ENCODE results near the gene MSRB1. TPM values are rescaled to one million over a fixed set of nuclear protein-coding genes. Genes with fewer than 3 reads are reported as not detected.

MSRB1 gene
- total and polyA plus RNA-seq, 2 donors (not counting 3 experiments of a cell fraction or from before 2014, with no cell fraction given) = 25.0 to 42.1 TPM

GRCh38 chr16:1929578-1930337, 13.2 kb downstream of the MSRB1 start:
- FAIRE-seq = peak; percentile 74
- dilution Hi-C loops (cut with MboI; ENCODE audit: extremely low pct_ligation_motif_present, low sequenced_read_pairs) (no loop called here), intact Hi-C loops (cut with micrococcal nuclease) (loop anchor here (1.0 to 2.0 kb wide), 2 partner anchors 13 to 66 kb away; partner anchors contain the start of gene MSRB1)
- peak overlapping the region; percentile 93 for H2AFZ ChIP-seq (ENCODE audit: low read depth, low read length)
- no peaks in the 10 kb centered on the region for H3K27me3 ChIP-seq (ENCODE audit: control insufficient read depth in 2 of 2, insufficient read depth in 2 of 2, low read length in 2 of 2)
- no peaks in the 10 kb centered on the region for H3K36me3 ChIP-seq (ENCODE audit: control insufficient read depth in 2 of 2, extremely low read depth in 1 of 2, insufficient read depth in 2 of 2, low read length in 2 of 2)
- H3K9ac ChIP-seq (replicated peaks; ENCODE audit: extremely low read depth, insufficient read depth, low read length) = peak overlapping the region; percentile 23
- no peaks in the 10 kb centered on the region for H3K79me2 ChIP-seq (ENCODE audit: control insufficient read depth, insufficient read depth, low read length)
- H3K9me3 ChIP-seq (replicated peaks; ENCODE audit: control insufficient read depth, insufficient read depth, low read length) = no peaks in the 10 kb centered on the region
- BruUV-seq (replicated peaks) = no TSS peak
- peak; percentile 79 for DNase-seq (ENCODE audit: low read depth, low spot score)
- ChIA-PET POLR2A (no interaction called here), CTCF (interaction anchor here (0.5 to 1.6 kb wide), 10 partner anchors 13 to 151 kb away, joined by 3 to 12 read pairs (median 4); no protein-coding TSS in a partner anchor)
- H4K20me1 ChIP-seq (replicated peaks; ENCODE audit: control insufficient read depth, extremely low read depth, insufficient read depth, low read length) = no peaks in the 10 kb centered on the region
- H3K4me2 ChIP-seq (ENCODE audit: insufficient read depth, low read length) = peak overlapping the region; percentile 36
- no peaks in the 10 kb centered on the region for H3K4me1 ChIP-seq (ENCODE audit: control insufficient read depth, extremely low read depth, insufficient read depth, low read length)
- H3K27ac ChIP-seq (ENCODE audit: insufficient read depth, low read depth, low read length) = no peak overlapping the region
- no peaks in the 10 kb centered on the region for H3K9me1 ChIP-seq (replicated peaks; ENCODE audit: control insufficient read depth, extremely low read depth, insufficient read depth, low read length)
- TF ChIP-seq EZH2 (IDR thresholded peaks at IDR 0.05; ENCODE audit: borderline replicate concordance, low read depth, low read length, severe bottlenecking) = no peak
- no peak for TF ChIP-seq POLR2A (IDR thresholded peaks at IDR 0.05; ENCODE audit: low read depth, low read length)
- no peak for TF ChIP-seq JUN (IDR thresholded peaks at IDR 0.05; ENCODE audit: borderline replicate concordance, insufficient read depth, insufficient read length, low read depth)
- no peak for TF ChIP-seq GATA2 (IDR thresholded peaks at IDR 0.05; ENCODE audit: insufficient read depth, insufficient read length, low read depth, low read length)
- peak; percentile 80 to 98 for TF ChIP-seq CTCF (IDR thresholded peaks at IDR 0.05; ENCODE audit: extremely low read depth in 1 of 2, insufficient read depth in 1 of 2, low read depth in 1 of 2, low read length in 2 of 2)
- TF ChIP-seq POLR2AphosphoS5 (IDR thresholded peaks at IDR 0.05; ENCODE audit: insufficient read depth, low read depth, low read length) = peak; percentile 66
- no peak for TF ChIP-seq MYC (IDR thresholded peaks at IDR 0.05; ENCODE audit: low read depth, low read length)
- peak; percentile 45 for TF ChIP-seq MAX (IDR thresholded peaks at IDR 0.05; ENCODE audit: insufficient read depth, insufficient read length)
- no peak for TF ChIP-seq FOS (IDR thresholded peaks at IDR 0.05; ENCODE audit: borderline replicate concordance, insufficient read depth, low read length)
- peak overlapping the region in 2 of 3 experiments; percentile 50 to 53 for H3K4me3 ChIP-seq (replicated peaks in 1 of 3; ENCODE audit: insufficient read depth in 1 of 3, low read depth in 1 of 3, low read length in 3 of 3)

Measured in endothelial cell of umbilical vein (primary cell).